ENCODE measurements around the gene HORMAD2.

The HORMAD2 gene

DNA sequence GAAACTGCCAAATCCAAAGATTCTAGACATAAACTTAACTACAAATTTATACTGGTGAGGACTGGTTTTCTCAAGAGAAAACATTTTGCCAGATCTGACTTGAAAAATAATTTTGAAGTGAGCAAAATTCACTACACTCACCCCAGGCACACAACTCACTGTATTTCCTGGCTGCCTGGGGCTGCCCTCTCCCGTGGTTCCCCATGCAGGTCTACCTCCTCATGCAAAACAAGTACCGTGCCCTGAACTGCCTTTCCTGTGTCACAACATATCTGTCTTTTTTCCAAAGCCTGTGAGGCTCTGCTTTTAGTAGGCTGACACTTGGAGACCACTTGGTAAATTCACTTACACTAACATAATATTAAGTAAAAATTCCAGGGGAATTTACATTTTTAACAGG, 89.9 kb downstream of the HORMAD2 start:
- FAIRE-seq: no peak

DNA sequence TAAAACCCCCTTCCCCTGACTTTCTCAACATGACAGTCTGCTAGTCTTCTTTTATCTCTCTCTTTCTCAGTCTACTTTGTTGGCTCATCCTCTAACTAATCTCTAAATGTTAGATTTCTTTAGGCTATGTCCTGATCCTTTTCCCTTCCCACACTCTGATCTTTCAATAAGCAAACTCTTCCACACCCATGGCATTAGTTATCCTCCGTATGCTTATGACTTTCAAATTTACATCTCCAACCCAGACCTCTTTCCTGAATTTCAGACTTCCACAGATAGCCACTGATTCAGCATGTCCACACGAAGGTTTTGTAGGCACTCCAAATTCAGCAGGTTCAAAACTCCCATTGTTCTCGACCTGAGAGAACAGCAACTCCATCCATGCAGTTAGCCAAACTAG, 90.7 kb downstream of the HORMAD2 start:
- FAIRE-seq: no peak

DNA sequence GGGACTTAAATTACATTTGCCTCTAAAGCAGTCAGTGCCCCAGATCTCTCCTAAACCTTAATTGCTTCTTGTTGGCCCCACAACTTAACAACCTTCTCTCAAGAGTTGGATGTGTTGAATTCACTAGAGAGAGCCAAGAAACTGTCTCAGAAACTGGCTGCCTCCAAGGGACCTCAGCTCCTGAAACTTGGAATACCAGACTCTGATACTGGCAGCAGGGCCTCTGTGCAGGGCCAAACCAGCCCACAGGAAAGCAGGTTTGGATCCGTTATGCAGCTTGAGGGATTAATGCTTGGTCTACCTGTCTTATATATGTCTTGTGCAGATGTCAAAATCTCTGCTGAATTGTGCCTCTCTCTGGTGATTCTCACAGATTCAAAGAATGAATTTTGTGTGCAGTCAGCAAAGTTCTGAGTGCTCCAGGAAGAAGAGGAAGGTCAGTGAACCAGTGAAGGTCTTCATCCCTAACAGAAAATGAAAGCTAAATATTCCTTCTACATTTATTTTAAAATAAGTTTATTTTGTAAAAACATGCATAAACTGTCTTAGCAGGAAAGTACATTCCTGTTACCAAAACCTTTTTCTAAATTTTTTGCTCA, 95.5 kb downstream of the HORMAD2 start:
- FAIRE-seq: peak; percentile 73

DNA sequence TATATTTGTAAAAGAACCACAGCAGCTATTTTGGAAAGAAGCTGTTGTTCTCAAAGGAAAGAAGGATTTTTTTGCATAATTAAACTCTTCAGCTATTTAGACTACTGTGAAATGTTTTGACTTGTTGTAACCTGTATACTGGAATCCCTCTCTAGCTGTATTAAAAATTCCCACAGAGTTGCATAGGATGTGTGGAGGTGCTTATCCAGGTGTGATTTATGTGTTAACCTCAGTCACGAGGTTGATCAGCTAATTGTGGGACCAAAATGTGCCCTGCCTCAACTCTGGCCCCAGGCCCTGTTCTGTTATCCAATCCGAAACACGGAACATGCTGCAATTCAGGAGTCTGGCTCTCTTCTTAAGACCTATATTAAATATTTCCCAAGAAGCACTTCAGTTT, 96.2 kb downstream of the HORMAD2 start:
- FAIRE-seq: no peak

DNA sequence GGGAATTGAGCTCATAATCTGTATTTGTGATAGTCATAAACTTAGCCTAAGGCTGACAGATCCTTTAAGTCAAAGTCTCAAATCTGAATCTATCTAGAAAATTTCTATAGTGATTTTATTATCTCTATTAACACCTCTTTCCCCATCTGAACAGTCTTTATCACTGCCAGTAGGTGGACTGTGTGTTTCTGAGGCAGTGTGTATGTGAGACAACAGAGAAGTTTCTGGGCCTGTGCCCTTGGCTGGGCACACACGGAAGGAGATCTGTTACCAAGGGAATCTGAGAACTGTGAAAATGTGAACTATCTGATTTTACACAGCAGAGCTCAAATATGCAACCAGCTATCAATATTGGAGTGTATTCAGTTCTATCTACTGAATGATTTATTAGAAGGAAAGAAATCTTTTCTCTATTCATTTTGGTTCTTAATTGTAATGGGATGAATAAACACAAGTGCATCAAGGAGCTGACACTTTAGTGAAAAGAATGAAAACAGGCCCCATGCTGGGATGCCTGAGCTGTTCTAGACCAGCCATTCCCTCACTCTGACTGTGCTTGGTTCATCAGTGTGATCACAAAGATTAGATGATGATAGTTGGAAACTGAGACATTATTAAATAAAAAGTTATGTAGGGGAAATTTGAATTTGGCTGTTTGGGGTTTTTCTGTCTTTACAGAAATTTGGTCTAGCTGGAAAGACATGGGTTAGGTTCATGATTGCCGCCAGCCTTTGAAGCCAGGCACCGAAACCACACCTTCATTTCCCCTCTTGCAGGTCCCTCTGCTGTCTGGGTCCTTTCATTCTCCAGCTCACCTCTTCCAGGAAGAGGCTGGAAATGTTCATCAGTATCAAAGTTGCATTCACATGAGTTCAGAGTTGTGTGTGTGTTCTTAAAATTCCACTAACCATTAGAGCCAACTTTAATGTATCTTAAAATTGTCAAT, 98.2 kb downstream of the HORMAD2 start:
- peak; percentile 55 for FAIRE-seq

- FAIRE-seq: no peak
These were observed 100.4 kb downstream of the HORMAD2 start for GRCh38 chr22:30180616-30181015.

DNA sequence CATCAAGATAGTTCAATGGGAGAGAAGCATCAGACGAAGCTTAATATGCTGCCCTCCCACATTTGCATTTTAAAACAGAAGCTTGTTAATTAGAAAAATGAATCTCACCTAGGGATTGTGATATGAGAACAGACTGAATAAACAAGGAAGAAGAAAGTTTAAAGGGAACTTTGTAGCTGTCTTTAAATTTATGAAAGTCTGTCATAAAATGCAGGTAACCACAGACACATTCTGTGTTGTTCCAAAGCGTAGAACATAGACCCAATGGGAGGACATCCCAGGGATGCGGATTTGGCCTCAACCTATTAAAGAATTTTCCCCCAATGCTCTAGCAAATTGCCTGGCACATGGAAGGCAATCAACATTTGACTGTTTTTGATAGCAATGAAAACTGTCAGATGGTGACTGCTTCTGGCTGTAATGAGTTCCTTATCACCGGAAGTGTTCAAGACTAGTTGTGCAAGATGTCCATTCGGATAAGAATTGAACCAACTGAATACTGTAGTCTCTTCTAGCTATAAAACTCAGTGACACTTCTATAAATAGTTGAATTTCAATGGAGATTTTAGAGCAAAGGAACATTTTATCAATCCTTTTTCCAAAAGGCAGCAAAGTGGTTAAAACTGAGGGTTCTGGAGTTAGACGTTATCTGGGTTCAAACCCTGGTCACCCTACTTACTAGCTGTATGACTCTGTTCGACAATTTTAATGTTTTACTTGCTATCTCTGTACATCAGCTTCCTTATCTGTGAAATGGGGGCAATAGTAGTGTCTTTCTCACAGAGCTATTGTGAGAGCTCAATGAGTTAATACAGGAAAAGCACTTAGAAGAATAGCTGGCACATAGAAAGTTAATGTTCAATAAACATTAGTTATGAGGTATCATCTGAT, 101.4 kb downstream of the HORMAD2 start:
- no peak for FAIRE-seq

DNA sequence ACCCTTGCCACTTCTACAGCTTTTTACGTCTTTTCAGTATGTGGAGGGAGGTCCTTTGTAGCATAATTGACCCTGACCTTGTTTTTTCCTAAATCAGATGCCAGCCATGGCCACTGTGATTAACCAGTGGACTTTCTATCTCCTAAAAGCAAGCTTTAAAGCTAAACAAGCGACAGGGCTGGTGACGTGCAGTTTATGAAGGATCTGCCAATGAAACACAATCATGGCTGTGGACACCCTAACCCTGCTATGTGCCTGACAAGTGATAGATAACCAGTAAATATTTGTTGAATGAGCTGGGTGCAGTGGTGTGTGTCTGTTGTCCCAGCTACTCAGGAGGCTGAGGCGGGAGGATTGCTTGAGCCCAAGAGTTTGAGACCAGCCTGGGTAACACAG, 102.1 kb downstream of the HORMAD2 start:
- no peak for FAIRE-seq

DNA sequence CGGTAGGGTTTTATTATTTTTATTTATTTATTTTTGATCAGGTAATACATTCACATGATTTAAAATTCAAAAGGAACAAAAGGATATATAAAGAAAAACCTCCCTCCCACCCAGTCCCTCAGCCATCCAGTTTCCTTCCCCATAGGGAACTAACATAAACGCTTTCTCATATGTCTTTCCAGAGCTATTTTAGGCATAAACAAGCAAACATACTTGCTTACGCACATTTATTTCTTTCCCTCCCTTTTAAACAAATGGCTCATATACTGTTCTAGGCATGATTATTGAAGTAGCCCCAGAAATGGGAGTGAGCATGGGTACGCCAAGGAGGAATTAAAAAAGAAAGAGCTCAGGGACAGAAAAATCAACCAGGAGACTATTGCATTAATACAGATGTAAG, 102.6 kb downstream of the HORMAD2 start:
- peak; percentile 34 for FAIRE-seq

DNA sequence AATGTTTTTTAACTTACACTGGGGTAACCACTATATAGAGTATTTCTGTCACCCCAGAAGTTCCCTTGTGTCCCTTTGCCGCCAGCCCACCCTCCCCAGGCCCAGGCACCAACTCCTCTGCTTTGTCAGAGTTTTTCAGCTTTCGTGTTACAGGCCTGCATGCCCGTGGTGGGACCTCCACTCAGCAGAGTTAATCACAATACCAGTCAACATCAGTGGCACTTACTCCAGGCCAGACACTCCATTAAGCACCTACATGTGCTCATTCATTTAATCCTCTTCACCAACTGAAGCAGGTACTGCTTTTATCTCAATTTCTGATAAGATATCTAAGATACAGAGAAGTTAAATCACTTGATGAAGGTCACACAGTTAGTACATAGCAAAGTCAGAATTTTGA, 103.0 kb downstream of the HORMAD2 start:
- FAIRE-seq: no peak

DNA sequence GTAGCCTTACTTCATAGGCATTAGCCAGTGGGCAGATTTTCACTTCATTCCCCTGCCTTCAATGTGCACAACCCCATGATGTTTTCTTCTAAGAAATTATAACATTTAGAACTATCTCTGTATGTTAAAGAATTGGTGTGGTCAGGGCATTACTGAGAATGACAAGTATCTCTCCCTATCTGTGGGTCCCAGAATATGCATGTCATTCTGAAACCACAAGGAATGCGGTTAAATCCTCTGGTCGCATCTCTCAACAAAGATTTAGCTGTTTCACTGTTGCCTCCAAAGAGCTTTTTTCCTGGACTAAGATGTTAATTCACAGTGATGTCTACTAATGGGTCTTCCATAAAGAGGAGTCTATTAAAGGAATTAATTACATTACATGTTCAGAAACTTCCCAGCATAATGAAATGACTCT, 103.6 kb downstream of the HORMAD2 start:
- FAIRE-seq: peak; percentile 53

DNA sequence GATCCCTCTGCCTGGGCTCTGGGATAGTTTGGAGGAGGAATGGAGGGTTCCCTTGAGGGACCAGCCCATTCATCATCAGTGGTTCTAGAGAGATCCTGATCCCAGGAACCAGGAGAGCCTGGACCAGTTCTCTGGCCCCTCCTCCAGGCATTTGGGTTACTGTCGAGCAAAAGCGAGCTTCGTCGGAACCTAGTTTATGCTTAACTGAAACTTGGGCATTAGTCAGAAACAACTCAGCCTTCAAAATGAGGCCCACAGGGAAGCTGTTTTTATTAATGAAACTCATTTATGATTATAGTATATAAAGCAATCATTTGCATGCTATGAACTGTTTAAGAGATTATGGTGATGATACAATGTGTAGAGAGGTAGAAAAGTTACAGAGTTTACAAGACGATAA, 104.9 kb downstream of the HORMAD2 start:
- no peak for FAIRE-seq

DNA sequence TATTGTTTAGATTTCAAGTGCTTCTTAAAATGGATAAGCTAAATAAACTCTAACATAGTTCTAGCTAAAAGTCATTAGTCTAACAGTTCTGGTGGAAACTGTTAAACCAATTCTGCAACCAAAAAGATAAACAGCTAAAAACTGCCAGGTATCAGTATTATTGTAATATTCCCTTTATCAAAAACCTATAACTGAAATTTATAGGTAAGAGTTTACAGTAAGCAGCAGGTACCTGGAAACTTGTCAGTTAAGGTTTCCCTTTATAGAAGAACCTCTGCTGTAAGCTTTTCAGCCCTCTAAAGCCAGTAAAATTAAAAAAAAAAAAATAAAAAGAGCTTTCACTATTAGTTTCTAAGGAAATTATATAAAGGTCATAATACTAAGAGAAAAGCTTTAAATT, 105.3 kb downstream of the HORMAD2 start:
- FAIRE-seq: peak; percentile 92

GRCh38 chr22:30186041-30186440, 105.8 kb downstream of the HORMAD2 start:
- FAIRE-seq: no peak

DNA sequence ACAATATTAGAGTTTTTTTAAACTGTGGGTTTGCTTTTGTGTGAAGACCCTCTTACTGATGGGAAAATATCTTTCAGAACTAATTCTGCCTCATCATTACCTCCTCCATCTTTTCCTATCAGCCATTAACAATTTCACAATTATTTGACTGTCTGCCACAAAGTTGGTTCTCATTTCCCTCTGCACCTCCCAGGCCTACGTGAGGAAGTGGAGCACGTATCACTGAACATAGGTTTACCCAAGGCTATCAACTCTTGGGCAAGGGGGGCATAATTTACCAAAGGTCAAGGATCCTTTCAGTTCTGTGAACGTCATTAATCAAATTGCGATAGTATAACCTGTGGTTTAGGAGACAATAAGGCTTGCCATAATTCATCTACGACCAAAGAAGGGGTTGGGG, 106.2 kb downstream of the HORMAD2 start:
- no peak for FAIRE-seq

GRCh38 chr22:30187094-30187493, 106.8 kb downstream of the HORMAD2 start:
- no peak for FAIRE-seq

DNA sequence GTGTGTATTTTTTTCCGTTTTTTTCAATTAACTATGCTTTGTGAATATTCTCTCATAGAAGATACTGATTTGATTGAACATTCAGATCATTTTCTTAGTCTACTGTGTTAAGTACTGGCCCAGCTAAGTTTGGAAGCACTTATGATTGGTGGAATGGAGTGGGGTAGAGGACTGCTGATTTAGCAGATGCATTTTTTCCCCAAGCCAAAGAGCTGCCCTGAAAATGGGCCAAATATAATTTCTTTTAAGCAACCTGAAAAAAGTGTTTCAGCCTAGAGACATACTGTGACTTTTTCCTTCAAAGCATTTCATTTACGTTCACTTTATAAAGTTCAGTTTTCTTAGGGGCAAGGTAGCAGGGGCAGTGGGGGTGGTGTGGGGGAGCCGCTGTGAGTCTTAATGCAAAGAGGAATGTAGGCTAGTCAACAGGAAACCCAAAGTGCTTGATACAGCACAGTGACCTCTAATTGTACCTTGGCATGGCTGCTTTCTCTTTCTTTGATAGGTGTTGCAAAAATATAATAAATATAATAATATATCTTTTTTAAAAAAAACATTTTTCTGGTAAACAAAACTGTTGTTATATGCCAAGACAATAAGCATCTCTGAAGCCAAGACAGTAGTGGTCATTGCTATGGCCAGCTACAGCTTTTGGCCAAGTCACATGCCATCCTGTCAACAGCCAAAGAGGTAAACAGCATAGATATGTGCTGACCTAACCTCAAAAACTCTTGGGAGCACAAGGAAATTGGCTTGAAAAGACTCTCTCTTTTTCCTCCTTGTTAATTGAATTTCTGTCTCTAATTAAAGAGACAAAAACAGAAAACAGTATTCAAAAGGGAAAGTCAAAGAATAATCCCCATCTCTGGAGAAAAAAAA, 107.5 kb downstream of the HORMAD2 start:
- peak; percentile 68 for FAIRE-seq

GRCh38 chr22:30188911-30189310, 108.6 kb downstream of the HORMAD2 start:
- FAIRE-seq: peak; percentile 87

- FAIRE-seq: no peak
These were observed 110.3 kb downstream of the HORMAD2 start for GRCh38 chr22:30190574-30190973.

DNA sequence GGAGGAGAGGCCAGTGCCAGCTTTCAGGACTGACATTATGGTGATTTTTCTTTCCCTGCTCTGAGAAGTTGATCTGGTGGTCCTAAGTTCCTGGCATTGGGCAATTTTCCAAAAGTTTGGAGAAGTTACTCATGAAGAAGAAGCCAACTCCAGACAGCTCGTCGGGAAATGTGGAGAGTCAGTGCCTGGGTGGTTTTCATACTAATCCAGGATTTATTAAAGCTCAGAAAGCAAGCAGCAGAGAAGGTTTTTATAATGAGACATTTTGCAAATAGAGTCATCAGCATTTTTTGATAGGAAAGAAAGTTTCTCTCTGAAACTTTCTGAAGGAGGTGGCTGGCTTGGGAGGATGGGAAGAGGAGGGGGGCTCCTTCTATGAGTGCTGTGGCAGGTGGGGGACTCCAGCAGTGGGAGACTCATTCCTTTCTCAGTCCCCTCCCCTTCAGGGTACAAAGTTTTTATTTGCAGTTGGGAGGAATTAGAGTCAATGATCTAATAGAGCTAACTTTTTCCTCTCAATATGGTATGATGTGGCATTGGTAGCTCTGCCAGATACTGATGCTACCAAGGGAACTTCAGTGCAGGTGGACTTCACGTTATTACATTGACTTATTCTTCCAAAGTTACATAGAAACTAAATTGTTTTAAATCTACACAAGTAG, 110.9 kb downstream of the HORMAD2 start:
- FAIRE-seq: no peak

DNA sequence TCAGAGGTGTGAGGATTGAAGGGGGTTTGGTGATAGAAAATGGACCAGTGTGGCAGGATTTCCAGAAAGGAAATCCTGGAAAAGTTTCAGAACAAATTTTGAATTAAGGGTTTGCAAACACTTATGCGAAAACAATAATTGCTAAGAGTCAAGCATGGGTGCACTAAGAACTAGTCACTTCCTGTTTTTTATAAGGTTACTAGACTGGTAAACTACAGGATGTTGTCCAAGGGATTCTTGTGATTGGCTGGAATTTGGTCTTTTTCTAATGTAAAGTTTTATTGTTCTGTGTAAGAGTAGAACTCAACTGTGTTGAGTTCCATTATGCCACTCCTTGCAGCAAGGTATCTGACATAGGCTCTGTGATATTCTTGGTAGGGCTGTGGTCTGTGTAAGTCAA, 112.2 kb downstream of the HORMAD2 start:
- FAIRE-seq: no peak
